NB4 (cell line): Measurements from ENCODE around the gene MYOCD.

ENCODE experiments used
- DNase-seq: peaks from one replicate; pipeline ENCODE4 v3.0.0; 2010; ENCODE audit warnings: low read depth
- H3K4me3 ChIP-seq: one replicate; pipeline ENCODE4 v1.5.1; 2011; ENCODE audit warnings: mild to moderate bottlenecking, low read depth, low read length, moderate library complexity
- MYC ChIP-seq: IDR thresholded peaks from 2 replicates; pipeline ENCODE4 v1.6.1; 2011; ENCODE audit warnings: low read depth, low read length
- POLR2A ChIP-seq: IDR thresholded peaks from 2 replicates; pipeline ENCODE4 v1.6.1; 2011; ENCODE audit warnings: mild to moderate bottlenecking; ENCODE audit not compliant: insufficient read length; ENCODE audit errors: extremely low read depth
- TF ChIP-seq, protein P1 (sequence below): IDR thresholded peaks from 2 replicates; pipeline ENCODE4 v1.6.1; 2011; ENCODE audit warnings: low read depth, low read length
- TF ChIP-seq, protein P2 (sequence below): IDR thresholded peaks from one replicate; pipeline ENCODE4 v1.5.1; 2012; ENCODE audit warnings: low read depth, low read length

MYOCD gene

DNA sequence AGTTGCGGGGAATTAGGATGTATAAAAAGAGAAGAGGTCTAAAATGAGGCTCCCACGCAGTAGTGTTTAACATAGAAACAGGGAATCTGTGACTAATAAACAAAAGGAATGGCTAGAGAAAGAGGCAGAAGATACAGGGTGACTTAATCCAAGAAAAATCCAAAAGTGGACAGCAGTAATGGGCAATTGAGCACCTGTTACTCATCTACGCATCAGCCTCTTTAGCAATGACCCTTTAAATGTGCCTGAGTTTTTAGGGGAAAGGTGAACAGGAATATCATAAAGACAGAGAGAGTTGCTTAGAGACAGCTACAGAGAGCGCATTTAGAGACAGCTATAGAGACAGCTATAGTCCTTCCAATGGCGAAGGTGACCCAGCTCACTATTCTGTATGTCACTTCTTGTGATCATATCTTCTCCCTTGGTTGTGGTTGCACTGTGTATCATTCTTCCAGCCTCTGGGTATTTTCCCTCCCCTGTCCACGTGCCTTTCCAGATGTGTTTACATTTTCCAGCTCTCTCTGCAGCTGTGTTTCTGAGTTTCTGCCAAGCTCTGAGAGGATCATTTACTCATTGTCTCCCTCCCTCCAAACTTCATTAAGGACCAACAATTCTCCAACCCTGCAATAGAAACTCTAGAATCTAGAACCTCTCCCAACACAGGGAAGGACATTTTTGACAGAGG is 61.5 kb downstream of the MYOCD start:
- TF ChIP-seq, protein P1, sequence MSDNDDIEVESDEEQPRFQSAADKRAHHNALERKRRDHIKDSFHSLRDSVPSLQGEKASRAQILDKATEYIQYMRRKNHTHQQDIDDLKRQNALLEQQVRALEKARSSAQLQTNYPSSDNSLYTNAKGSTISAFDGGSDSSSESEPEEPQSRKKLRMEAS: no peak
- TF ChIP-seq, protein P2, sequence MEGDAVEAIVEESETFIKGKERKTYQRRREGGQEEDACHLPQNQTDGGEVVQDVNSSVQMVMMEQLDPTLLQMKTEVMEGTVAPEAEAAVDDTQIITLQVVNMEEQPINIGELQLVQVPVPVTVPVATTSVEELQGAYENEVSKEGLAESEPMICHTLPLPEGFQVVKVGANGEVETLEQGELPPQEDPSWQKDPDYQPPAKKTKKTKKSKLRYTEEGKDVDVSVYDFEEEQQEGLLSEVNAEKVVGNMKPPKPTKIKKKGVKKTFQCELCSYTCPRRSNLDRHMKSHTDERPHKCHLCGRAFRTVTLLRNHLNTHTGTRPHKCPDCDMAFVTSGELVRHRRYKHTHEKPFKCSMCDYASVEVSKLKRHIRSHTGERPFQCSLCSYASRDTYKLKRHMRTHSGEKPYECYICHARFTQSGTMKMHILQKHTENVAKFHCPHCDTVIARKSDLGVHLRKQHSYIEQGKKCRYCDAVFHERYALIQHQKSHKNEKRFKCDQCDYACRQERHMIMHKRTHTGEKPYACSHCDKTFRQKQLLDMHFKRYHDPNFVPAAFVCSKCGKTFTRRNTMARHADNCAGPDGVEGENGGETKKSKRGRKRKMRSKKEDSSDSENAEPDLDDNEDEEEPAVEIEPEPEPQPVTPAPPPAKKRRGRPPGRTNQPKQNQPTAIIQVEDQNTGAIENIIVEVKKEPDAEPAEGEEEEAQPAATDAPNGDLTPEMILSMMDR: no peak
- TF ChIP-seq POLR2A (no peak), MYC (no peak)
- no peak for DNase-seq
- H3K4me3 ChIP-seq: no peak overlapping the region

DNA sequence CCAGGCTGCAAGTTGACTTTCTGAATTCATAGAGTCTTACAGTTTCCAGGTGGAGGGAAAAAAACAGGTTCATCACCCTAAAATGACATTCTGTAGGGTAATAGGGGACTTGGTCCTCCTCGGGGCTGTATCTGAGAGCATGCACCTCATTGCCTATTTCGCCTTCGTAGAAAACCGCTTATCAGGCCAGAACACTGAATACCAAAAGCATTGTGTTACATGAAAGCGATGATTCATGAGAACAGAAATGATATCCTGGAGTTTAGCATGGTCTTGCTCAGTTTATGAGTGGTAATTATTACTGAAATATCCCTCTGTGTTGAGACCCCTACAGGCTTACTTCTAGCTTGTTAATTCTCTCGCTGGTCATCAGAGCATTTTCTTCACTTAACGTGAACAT is 62.2 kb downstream of the MYOCD start:
- no peak overlapping the region for H3K4me3 ChIP-seq
- DNase-seq: no peak
- TF ChIP-seq POLR2A: no peak
- TF ChIP-seq, protein P2: no peak
- TF ChIP-seq, protein P1: no peak
- no peak for TF ChIP-seq MYC

DNA sequence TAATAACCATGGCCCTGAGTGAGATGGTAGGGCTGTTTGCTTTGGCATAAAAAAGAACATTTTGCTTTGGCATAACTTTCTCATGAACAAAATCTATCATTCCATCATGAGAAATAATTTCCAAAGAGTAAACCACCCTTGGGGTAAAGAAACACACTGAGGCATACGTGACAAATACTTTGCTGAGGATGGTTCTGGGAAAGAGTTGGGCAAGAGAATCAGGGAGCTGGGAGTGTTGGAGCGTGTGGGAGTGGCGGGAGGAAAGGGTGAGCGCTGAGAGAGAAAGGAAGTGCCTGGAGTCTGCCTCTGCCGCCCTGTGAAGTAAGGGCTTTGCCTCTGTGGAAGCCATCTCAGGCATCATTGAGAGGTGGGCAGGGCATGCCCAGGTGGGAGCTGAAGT is 63.4 kb downstream of the MYOCD start:
- TF ChIP-seq, protein P1: no peak
- TF ChIP-seq MYC (no peak), POLR2A (no peak)
- TF ChIP-seq, protein P2: no peak
- DNase-seq: no peak
- no peak overlapping the region for H3K4me3 ChIP-seq

DNA sequence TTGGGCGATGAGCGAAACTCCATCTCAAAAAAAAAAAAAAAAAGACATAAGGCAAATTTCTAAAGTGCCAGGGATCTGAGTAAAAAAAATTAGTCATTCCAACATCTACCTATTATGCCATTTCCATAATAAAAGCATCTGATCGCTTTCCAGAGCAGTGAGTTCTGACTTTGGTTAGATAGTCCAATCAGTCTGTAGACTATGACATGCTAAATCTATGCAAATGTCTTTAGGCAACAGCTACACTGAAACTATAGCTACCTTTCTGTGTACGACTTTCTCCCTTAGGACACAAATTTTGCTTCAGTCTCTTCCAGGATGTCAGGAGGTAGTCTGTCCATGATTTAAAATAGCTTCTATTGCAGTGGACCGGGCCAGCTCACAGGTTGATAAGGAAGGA is 64.7 kb downstream of the MYOCD start:
- no peak overlapping the region for H3K4me3 ChIP-seq
- DNase-seq: no peak
- TF ChIP-seq, protein P1: no peak
- TF ChIP-seq, protein P2: no peak
- no peak for TF ChIP-seq POLR2A
- no peak for TF ChIP-seq MYC

DNA sequence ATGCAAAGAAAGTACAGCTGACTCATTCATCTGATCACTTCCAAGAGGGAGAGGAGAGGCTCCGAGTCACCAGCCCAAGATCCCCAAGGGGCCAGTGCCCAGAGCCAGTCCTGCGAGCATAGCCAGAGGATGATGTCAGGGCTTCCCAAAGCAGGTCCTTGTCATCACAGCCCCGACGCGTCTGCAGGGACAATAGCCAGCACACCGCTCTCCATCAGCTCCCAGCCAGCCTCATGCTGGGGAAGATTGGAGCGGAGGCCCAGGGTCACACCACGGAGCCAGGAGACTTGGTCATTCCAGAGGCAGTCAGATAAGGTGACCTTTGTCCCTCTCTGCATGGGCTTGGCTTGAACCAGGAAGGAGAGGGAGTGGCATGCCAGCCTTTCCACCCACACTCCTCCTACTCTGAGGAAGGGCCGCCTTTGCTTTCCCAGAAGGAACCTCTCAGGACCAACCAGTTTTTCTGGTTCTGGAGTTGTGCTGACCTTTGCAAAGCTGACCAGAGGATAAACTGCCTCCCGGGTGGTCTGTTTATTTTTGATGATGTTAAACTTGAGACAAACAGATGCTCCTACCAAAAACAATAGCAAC is 65.3 kb downstream of the MYOCD start:
- H3K4me3 ChIP-seq: no peak overlapping the region
- no peak for DNase-seq
- TF ChIP-seq POLR2A: no peak
- TF ChIP-seq, protein P2: no peak
- TF ChIP-seq, protein P1: no peak
- TF ChIP-seq MYC: no peak
